Lower leg skin (tissue), 4 donors: ENCODE measurements around the gene VPS8. TPM values are rescaled to one million over a fixed set of nuclear protein-coding genes. Genes with fewer than 3 reads are reported as not detected.

Source experiments
- DNase-seq, 2 donors: peaks; one replicate each; pipeline ENCODE4 v3.0.0-alpha.2; 2019; ENCODE audit warnings: low spot score in 2 of 2
- H3K4me3 ChIP-seq: fragments of 200-600 bp; sonication (generic); 2 replicates; pipeline ENCODE4 v1.5.1; 2017; ENCODE audit warnings: mild to moderate bottlenecking, low read depth; ENCODE audit not compliant: poor library complexity, severe bottlenecking
- CTCF ChIP-seq, 3 donors: fragments of 450-650 bp; IDR thresholded peaks; one replicate each; pipeline ENCODE4 v1.5.1; 2016; ENCODE audit warnings: antibody characterized with exemption in 3 of 3, mild to moderate bottlenecking in 3 of 3, moderate library complexity in 2 of 3
- POLR2A ChIP-seq, 2 donors: fragments of 450-650 bp; IDR thresholded peaks; one replicate each; pipeline ENCODE4 v1.6.1; 2016 to 2017; ENCODE audit warnings: antibody characterized with exemption in 2 of 2, mild to moderate bottlenecking in 1 of 2, moderate library complexity in 1 of 2
- WGBS, 2 donors: methylation state at CpG; one replicate each; pipeline ENCODE4 v1.1.5; 2018; 5-methylcytosine and 5-hydroxymethylcytosine counted together
- intact Hi-C: fragments of 100-400 bp; cut with DNase I; formaldehyde crosslinking; loops from one replicate; pipeline ENCODE4 v1.15.0; 2023; ENCODE audit warnings: low total_unique reads
- total RNA-seq, 4 donors: library from RNA; depleted of rRNA; stranded (reverse); fragments of >200 nt; gene quantifications; one replicate each; pipeline ENCODE4 v1.1.0, GENCODE V29; 2016

VPS8 gene
- total RNA-seq, 4 donors from 2014 or later: 31.4 to 67.7 (median 55.1) TPM

DNA sequence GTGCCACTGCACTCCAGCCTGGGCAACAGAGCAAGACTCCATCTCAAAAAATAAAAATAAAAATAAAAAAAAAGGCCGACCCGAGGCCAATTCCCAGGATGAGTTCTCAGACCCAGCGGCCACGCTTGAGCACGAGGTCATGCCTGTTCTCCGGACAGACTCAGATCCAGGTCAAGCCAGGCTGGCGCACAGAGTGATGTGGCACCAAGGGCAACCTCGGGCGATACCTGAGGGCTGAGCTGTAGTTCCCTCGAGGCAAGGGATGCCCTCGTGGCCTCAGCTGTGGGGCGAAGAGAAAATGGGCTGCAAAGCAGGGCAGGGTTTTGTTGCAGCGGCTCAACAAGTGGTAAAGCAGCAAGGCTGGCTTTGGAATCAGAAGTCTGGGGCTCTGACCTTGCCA is 263.6 kb downstream of the VPS8 start:
- TF ChIP-seq CTCF (IDR thresholded peaks at IDR 0.05): no peak
- no peak for TF ChIP-seq POLR2A (IDR thresholded peaks at IDR 0.05)
- intact Hi-C loops: no loop called here
- 89 to 92% methylated on average over 13 of the region's 13 CpGs for WGBS, 2 donors

GRCh38 chr3:185076219-185076618 is 264.3 kb downstream of the VPS8 start:
- intact Hi-C loops: no loop called here
- DNase-seq: no peak
- WGBS, 2 donors: 69 to 86% methylated on average over 8 of the region's 8 CpGs
- TF ChIP-seq POLR2A (IDR thresholded peaks at IDR 0.05) (no peak), CTCF (IDR thresholded peaks at IDR 0.05) (no peak)
- H3K4me3 ChIP-seq: no peak overlapping the region

More for the DNA sequence above, 263.6 kb downstream of the VPS8 start:
- DNase-seq: no peak
- no peak overlapping the region for H3K4me3 ChIP-seq

- intact Hi-C loops: no loop called here
- TF ChIP-seq POLR2A (IDR thresholded peaks at IDR 0.05): no peak
- TF ChIP-seq CTCF (IDR thresholded peaks at IDR 0.05): no peak
- WGBS, 2 donors: 71 to 88% methylated on average over 1 of the region's 1 CpG
- no peak for DNase-seq
- no peak overlapping the region for H3K4me3 ChIP-seq
Observed at GRCh38 chr3:185079625-185080024, 267.7 kb downstream of the VPS8 start.

DNA sequence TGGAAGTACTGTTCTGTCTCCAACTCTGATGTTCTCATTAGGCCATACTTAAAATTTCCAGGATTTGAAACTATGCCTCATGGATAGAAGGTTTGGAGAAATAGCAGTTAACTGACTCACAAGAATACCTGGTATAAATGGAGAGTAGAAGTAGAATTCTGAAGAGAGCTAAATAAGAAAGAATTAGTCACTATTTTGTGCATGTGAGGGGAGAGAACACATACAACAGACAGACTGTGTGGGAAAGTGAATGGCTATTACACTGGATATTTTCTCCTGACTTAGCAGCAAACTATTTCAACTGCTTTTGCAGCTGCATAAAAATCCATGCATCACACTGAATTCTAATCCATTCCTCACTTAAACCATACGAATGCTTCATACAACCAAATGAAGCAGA is 269.6 kb downstream of the VPS8 start:
- intact Hi-C loops: no loop called here
- 95 to 97% methylated on average over 1 of the region's 1 CpG for WGBS, 2 donors
- H3K4me3 ChIP-seq: no peak overlapping the region
- TF ChIP-seq CTCF (IDR thresholded peaks at IDR 0.05): no peak
- no peak for TF ChIP-seq POLR2A (IDR thresholded peaks at IDR 0.05)
- no peak for DNase-seq

- no peak overlapping the region for H3K4me3 ChIP-seq
- 90 to 93% methylated on average over 3 of the region's 3 CpGs for WGBS, 2 donors
- intact Hi-C loops: no loop called here
- TF ChIP-seq POLR2A (IDR thresholded peaks at IDR 0.05) (no peak), CTCF (IDR thresholded peaks at IDR 0.05) (no peak)
- no peak for DNase-seq
Observed at GRCh38 chr3:185082149-185082548, 270.2 kb downstream of the VPS8 start.

GRCh38 chr3:185082829-185083228 is 270.9 kb downstream of the VPS8 start:
- 77 to 83% methylated on average over 14 of the region's 14 CpGs for WGBS, 2 donors

More at GRCh38 chr3:185082829-185083228, 270.9 kb downstream of the VPS8 start:
- no peak for DNase-seq
- no peak for TF ChIP-seq CTCF (IDR thresholded peaks at IDR 0.05)
- TF ChIP-seq POLR2A (IDR thresholded peaks at IDR 0.05): no peak
- intact Hi-C loops: no loop called here
- no peak overlapping the region for H3K4me3 ChIP-seq
